SJSA1 (cell line): ENCODE results near the gene MAPK1. TPM values are rescaled to one million over a fixed set of nuclear protein-coding genes. Genes with fewer than 3 reads are reported as not detected.

ENCODE experiments used
- DNase-seq, 2 experiments: peaks; one replicate each; pipeline ENCODE4 v3.0.0-alpha.2; 2015 to 2020; ENCODE audit warnings: low spot score in 2 of 2, low read depth in 1 of 2
- H3K27ac ChIP-seq: fragments of 250-450 bp; sonication (Bioruptor Pico); 2 replicates; pipeline ENCODE4 v1.5.1; 2020; ENCODE audit warnings: mild to moderate bottlenecking, moderate library complexity
- H3K27me3 ChIP-seq: fragments of 250-450 bp; sonication (Bioruptor Pico); replicated peaks from 2 replicates; pipeline ENCODE4 v1.5.1; 2020; ENCODE audit warnings: mild to moderate bottlenecking, moderate library complexity
- H3K36me3 ChIP-seq: fragments of 250-450 bp; sonication (Bioruptor Pico); 2 replicates; pipeline ENCODE4 v1.5.1; 2020; ENCODE audit warnings: mild to moderate bottlenecking
- H3K4me1 ChIP-seq: fragments of 250-450 bp; sonication (Bioruptor Pico); replicated peaks from 2 replicates; pipeline ENCODE4 v1.6.1; 2021; ENCODE audit warnings: mild to moderate bottlenecking
- H3K4me3 ChIP-seq: fragments of 250-450 bp; sonication (Bioruptor Pico); 2 replicates; pipeline ENCODE4 v1.5.1; 2020; ENCODE audit warnings: mild to moderate bottlenecking
- H3K9me3 ChIP-seq: fragments of 250-450 bp; sonication (Bioruptor Pico); replicated peaks from 2 replicates; pipeline ENCODE4 v1.5.1; 2020; ENCODE audit warnings: mild to moderate bottlenecking
- total RNA-seq: library from RNA; depleted of rRNA; stranded (reverse); fragments of >200 nt; shearing (Covaris generic); gene quantifications from 2 replicates; pipeline ENCODE4 v1.2.3, GENCODE V29; 2014; rRNA removed

The MAPK1 gene
- total RNA-seq, 1 experiment from 2014 or later: 113 TPM

- Histone ChIP-seq H3K4me1 (peaks cover 47% of the 10 kb centered on the region), H3K27ac (no peak overlapping the region; the same call in 1 of the 2 replicates), H3K4me3 (no peak overlapping the region), H3K9me3 (no peaks in the 10 kb centered on the region), H3K36me3 (no peaks in the 10 kb centered on the region), H3K27me3 (no peaks in the 10 kb centered on the region)
- peak; percentile 45 to 78 for DNase-seq
These were observed 154.6 kb downstream of the MAPK1 start for GRCh38 chr22:21712751-21713427.

GRCh38 chr22:21711851-21712250 lies 155.6 kb downstream of the MAPK1 start:
- Histone ChIP-seq H3K9me3 (no peaks in the 10 kb centered on the region), H3K27ac (peak overlapping the region; percentile 28; the same call in 1 of the 2 replicates), H3K36me3 (no peaks in the 10 kb centered on the region), H3K4me1 (peaks cover 47% of the 10 kb centered on the region), H3K27me3 (no peaks in the 10 kb centered on the region), H3K4me3 (no peak overlapping the region)
- DNase-seq: peak in 1 of 2 experiments; percentile 39

DNA sequence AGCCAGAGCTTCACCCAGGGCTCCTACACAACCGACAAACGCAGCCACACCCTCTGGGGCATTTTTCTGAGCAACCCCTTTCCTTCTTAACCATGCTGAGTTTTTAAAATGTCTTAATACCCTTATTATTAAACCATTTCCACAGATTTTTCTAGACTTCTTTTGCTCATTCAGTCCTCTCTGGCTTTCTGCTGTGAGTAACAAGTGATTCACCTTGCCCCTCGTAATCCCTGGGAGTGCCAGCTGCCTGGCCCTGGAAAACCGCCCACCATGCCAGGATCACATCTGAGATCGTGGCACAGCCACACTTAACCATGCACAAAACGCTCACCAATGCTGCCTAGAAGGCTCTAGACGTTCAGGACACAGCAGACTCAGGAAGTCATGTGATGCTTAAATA lies 157.3 kb downstream of the MAPK1 start:
- no peak for DNase-seq
- Histone ChIP-seq H3K9me3 (no peaks in the 10 kb centered on the region), H3K4me3 (no peak overlapping the region), H3K4me1 (peaks cover 39% of the 10 kb centered on the region), H3K27ac (no peak overlapping the region), H3K27me3 (no peaks in the 10 kb centered on the region), H3K36me3 (no peaks in the 10 kb centered on the region)

GRCh38 chr22:21709688-21710087 lies 157.8 kb downstream of the MAPK1 start:
- no peak for DNase-seq
- H3K9me3 ChIP-seq: no peaks in the 10 kb centered on the region
- no peaks in the 10 kb centered on the region for H3K27me3 ChIP-seq
- H3K27ac ChIP-seq: no peak overlapping the region
- no peaks in the 10 kb centered on the region for H3K36me3 ChIP-seq
- H3K4me3 ChIP-seq: no peak overlapping the region
- H3K4me1 ChIP-seq: peaks cover 34% of the 10 kb centered on the region

- Histone ChIP-seq H3K9me3 (no peaks in the 10 kb centered on the region), H3K27ac (no peak overlapping the region), H3K27me3 (no peaks in the 10 kb centered on the region), H3K4me1 (peaks cover 27% of the 10 kb centered on the region), H3K36me3 (no peaks in the 10 kb centered on the region), H3K4me3 (no peak overlapping the region)
- no peak for DNase-seq
These were observed 158.5 kb downstream of the MAPK1 start for GRCh38 chr22:21708960-21709359.

DNA sequence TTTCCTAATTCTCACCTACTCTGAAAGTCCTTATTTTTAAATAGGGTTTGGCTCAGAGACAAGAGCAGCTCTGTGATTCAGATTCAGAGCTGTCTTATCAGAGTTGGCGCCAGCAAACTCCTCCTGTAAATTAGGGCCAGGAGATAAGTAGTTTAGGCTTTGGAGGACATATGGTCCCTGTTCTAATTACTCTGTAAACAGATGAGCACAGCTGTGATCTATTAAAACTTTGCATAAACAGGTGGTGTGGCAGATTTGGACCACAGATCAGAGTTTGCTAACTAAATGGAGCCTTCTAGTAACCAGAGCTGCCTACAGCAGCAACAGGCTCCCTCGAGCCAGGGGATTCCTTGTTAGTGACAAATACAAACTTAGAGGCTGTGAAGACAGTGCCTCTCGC lies 159.8 kb downstream of the MAPK1 start:
- Histone ChIP-seq H3K4me1 (peaks cover 15% of the 10 kb centered on the region; the same call in 1 of the 2 replicates), H3K4me3 (no peak overlapping the region), H3K9me3 (no peaks in the 10 kb centered on the region), H3K36me3 (no peaks in the 10 kb centered on the region), H3K27ac (no peak overlapping the region), H3K27me3 (no peaks in the 10 kb centered on the region)
- no peak for DNase-seq

Other genes starting within 250 kb of the MAPK1 start
- 36.4 and 47.9 TPM in 2 replicates for gene YDJC, start 237.6 kb downstream of the MAPK1 start, total RNA-seq
- 0.13 TPM in 1 of 2 replicates, not detected in the other for gene CCDC116, start 234.9 kb downstream of the MAPK1 start, total RNA-seq
- gene SDF2L1, start 225.3 kb downstream of the MAPK1 start, total RNA-seq: 64.3 and 119 TPM in 2 replicates
- 21.6 and 24.3 TPM in 2 replicates for gene PPIL2, start 201.6 kb downstream of the MAPK1 start, total RNA-seq
- 1.0 and 1.2 TPM in 2 replicates for gene YPEL1, start 131.9 kb downstream of the MAPK1 start, total RNA-seq
- 41.9 and 54.8 TPM in 2 replicates for gene PPM1F, start 85.2 kb upstream of the MAPK1 start, total RNA-seq
- gene TOP3B, start 115.1 kb upstream of the MAPK1 start, total RNA-seq: 12.9 and 34.3 TPM in 2 replicates